Right atrium auricular region (tissue), 2 donors: ENCODE results near the gene MGLL. TPM values are rescaled to one million over a fixed set of nuclear protein-coding genes. Genes with fewer than 3 reads are reported as not detected.

Experiments used
- DNase-seq: peaks from one replicate; pipeline ENCODE4 v3.0.0-alpha.2; 2019; ENCODE audit warnings: low spot score
- H3K27ac ChIP-seq, 2 donors: fragments of 200-600 bp; sonication (generic); 1 replicate in 1 of 2; 2 replicates in 1 of 2; pipeline ENCODE4 v1.5.1; 2016 to 2019
- H3K27me3 ChIP-seq, 2 donors: fragments of 200-600 bp; sonication (generic); one replicate each; pipeline versions ENCODE4 v1.5.1 to v1.6.0; 2017 to 2019
- H3K36me3 ChIP-seq: fragments of 200-600 bp; sonication (generic); one replicate; pipeline ENCODE4 v1.5.1; 2016
- H3K4me1 ChIP-seq, 2 donors: fragments of 200-600 bp; sonication (generic); one replicate each; pipeline versions ENCODE4 v1.5.1 to v1.6.0; 2017 to 2019
- H3K4me3 ChIP-seq, 2 donors: fragments of 200-600 bp; sonication (generic); 1 replicate in 1 of 2; 2 replicates in 1 of 2; pipeline ENCODE4 v1.5.1; 2017 to 2019; ENCODE audit warnings: mild to moderate bottlenecking in 1 of 2, moderate library complexity in 1 of 2
- H3K9me3 ChIP-seq, 2 donors: fragments of 200-600 bp; sonication (generic); one replicate each; pipeline ENCODE4 v1.5.1; 2019
- CTCF ChIP-seq, 2 donors: fragments of 200-600 bp; sonication (generic); IDR thresholded peaks; one replicate each; pipeline ENCODE4 v1.5.1; 2019; ENCODE audit warnings: antibody characterized with exemption in 2 of 2
- total RNA-seq, 2 donors: library from RNA; depleted of rRNA; stranded (reverse); fragments of >200 nt; gene quantifications; one replicate each; pipeline ENCODE4 v1.1.0, GENCODE V29; 2016

MGLL gene
- total RNA-seq, 2 donors from 2014 or later = 36.3 to 46.4 TPM

- no peak for TF ChIP-seq CTCF (IDR thresholded peaks at IDR 0.05)
- Histone ChIP-seq H3K9me3 (no peaks in the 10 kb centered on the region), H3K36me3 (no peaks in the 10 kb centered on the region), H3K27ac (no peak overlapping the region), H3K27me3 (no peaks in the 10 kb centered on the region), H3K4me3 (no peak overlapping the region), H3K4me1 (peaks cover 0 to 7% of the 10 kb centered on the region in 2 donors)
- DNase-seq = no peak
These were observed 167.9 kb downstream of the MGLL start for GRCh38 chr3:127654374-127654773.

DNA sequence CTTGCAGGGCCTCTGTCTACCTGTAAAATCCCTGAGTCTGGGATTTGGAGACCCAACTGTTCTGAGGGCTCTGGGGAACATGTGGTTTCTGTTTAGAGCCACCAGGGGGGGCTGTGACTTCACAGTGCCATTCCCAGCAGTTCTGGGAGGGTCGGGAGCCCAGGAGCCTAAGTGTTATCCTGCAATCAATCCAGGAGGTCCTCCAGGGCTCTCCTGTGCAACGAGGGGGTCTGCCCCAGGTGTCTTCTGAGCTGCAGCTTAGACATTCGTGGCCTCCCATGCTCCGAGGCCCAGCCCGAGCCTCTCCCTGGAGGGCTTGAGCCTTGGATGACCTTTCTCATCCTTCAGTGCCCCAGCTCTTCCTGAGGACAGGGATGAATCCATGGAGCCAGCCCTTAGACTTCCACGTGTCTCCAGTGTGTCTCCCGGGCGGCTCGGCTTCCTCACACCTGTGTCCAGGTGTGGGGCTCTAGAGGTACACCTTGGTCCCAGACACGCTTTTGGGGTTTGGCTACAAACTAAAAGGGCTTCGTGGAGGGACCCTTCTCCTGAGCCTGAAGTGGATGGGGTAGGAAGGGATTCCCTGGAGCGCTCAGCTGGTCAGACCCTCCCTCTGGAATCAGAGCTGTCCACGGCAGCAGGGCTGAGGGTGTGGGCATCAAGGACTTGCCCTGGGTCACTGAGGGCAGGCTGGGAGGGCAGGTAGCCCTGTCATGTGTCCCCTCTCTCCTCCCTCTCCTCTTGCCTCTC is 169.9 kb downstream of the MGLL start:
- no peak overlapping the region for H3K4me3 ChIP-seq
- no peaks in the 10 kb centered on the region for H3K36me3 ChIP-seq
- H3K27me3 ChIP-seq = no peaks in the 10 kb centered on the region
- no peak for DNase-seq
- H3K9me3 ChIP-seq = no peaks in the 10 kb centered on the region
- peak; percentile 76 to 92 for TF ChIP-seq CTCF (IDR thresholded peaks at IDR 0.05)
- no peak overlapping the region for H3K27ac ChIP-seq
- peaks cover 0 to 7% of the 10 kb centered on the region in 2 donors for H3K4me1 ChIP-seq

DNA sequence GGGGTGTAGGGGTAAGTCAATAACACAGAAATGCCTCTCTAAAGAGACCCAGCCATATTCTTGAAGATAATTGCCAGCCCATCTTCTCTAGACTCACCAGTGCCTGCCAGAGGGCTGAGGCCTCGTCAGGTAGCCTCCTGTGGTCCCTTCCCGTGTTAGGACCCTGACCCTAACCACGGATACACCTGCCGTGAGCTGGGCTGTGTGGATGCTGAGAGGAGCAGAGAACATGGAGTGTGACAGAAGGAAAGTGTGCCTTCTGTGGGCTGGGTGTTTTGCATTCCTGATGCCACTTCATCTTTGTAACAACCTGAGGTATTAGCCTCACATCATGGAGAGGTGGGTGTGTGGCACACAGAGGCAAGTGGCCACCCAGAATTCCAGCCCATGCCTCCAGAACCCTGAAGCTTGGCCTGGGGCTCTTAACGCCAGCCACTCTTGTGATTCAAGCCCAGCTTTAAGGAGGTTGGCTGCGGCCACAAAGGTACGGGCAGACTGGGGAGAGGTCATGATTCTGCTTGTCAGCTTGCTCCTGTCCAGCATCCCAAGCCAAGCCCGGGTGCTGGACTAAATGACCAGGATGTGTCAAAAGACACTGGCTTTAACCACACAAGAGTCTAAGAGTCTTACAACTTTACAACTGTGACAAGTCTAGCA is 170.7 kb downstream of the MGLL start:
- Histone ChIP-seq H3K27me3 (no peaks in the 10 kb centered on the region), H3K36me3 (no peaks in the 10 kb centered on the region), H3K4me3 (no peak overlapping the region), H3K27ac (no peak overlapping the region), H3K4me1 (peaks cover 0 to 7% of the 10 kb centered on the region in 2 donors), H3K9me3 (no peaks in the 10 kb centered on the region)
- DNase-seq = no peak
- TF ChIP-seq CTCF (IDR thresholded peaks at IDR 0.05) = no peak

DNA sequence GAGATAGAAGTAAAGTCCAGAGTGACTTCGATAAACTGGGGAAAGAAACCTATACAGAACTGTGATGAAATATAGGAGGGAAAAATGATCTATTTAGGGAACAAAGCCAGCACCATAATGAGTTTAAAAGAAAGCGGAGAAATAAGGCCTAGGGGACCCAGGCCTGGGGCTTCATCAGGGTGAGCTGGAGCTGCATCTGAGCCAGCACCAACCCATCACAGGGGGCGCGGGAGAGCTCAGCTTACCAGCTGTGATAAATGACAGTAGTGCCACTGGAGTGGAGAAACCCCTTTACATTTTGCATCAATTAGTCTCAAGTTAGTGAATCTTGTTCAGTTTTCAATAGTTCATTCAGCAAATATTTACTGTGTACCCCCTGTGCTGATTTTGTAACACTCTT is 172.1 kb downstream of the MGLL start:
- Histone ChIP-seq H3K4me3 (no peak overlapping the region), H3K9me3 (no peaks in the 10 kb centered on the region), H3K27ac (no peak overlapping the region), H3K27me3 (no peaks in the 10 kb centered on the region), H3K36me3 (no peaks in the 10 kb centered on the region), H3K4me1 (peaks cover 0 to 7% of the 10 kb centered on the region in 2 donors)
- TF ChIP-seq CTCF (IDR thresholded peaks at IDR 0.05) = no peak
- DNase-seq = no peak

- H3K9me3 ChIP-seq = no peaks in the 10 kb centered on the region
- no peaks in the 10 kb centered on the region for H3K36me3 ChIP-seq
- DNase-seq = no peak
- no peak overlapping the region for H3K4me3 ChIP-seq
- H3K27me3 ChIP-seq = no peaks in the 10 kb centered on the region
- no peak for TF ChIP-seq CTCF (IDR thresholded peaks at IDR 0.05)
- peaks cover 0 to 7% of the 10 kb centered on the region in 2 donors for H3K4me1 ChIP-seq
- no peak overlapping the region for H3K27ac ChIP-seq
These were observed 174.5 kb downstream of the MGLL start for GRCh38 chr3:127647845-127648204.
